Ovary (tissue), 9 donors: ENCODE measurements around the gene CELF2. TPM values are rescaled to one million over a fixed set of nuclear protein-coding genes. Genes with fewer than 3 reads are reported as not detected.

Experiments
- DNase-seq, 5 donors: peaks; one replicate each; pipeline ENCODE4 v3.0.0-alpha.2; 2019 to 2020
- H3K27ac ChIP-seq, 2 donors: fragments of 200-600 bp; one replicate each; pipeline versions ENCODE4 v1.5.1 to v1.8.0; 2019 to 2022
- H3K27me3 ChIP-seq: fragments of 200-600 bp; one replicate; pipeline ENCODE4 v1.8.0; 2022
- H3K36me3 ChIP-seq: fragments of 200-600 bp; sonication (generic); one replicate; pipeline ENCODE4 v1.5.1; 2019
- H3K4me1 ChIP-seq: one replicate; pipeline ENCODE4 v1.8.1; 2013; ENCODE audit warnings: mild to moderate bottlenecking, moderate library complexity; ENCODE audit not compliant: insufficient read depth
- H3K4me3 ChIP-seq: fragments of 200-600 bp; sonication (generic); one replicate; pipeline ENCODE4 v1.5.1; 2017
- H3K9me3 ChIP-seq, 2 donors: fragments of 200-600 bp in 1 of 2; sonication (generic) in 1 of 2; one replicate each; pipeline versions ENCODE4 v1.5.1 to v1.8.1; 2013 to 2019; ENCODE audit warnings: mild to moderate bottlenecking in 1 of 2, moderate library complexity in 1 of 2
- CTCF ChIP-seq, 3 donors: fragments of 450-650 bp in 2 of 3; fragments of 200-600 bp in 1 of 3; IDR thresholded peaks; one replicate each; pipeline versions ENCODE4 v1.5.1 to v1.8.0; 2016 to 2022; ENCODE audit warnings: antibody characterized with exemption in 3 of 3, mild to moderate bottlenecking in 1 of 3
- EP300 ChIP-seq: sonication (generic); formaldehyde crosslinking; IDR thresholded peaks from one replicate; pipeline ENCODE4 v1.6.1; 2017; ENCODE audit warnings: antibody characterized with exemption
- POLR2A ChIP-seq: fragments of 450-650 bp; IDR thresholded peaks from one replicate; pipeline ENCODE4 v1.6.1; 2017; ENCODE audit warnings: antibody characterized with exemption, mild to moderate bottlenecking, moderate library complexity
- WGBS, 3 donors: extraction: QIAGEN DNeasy Blood & Tissue Kit in 1 of 3; methylation state at CpG; one replicate each; pipeline versions ENCODE4 v1.1.5 to v1.1.7; 2013 to 2017; 5-methylcytosine and 5-hydroxymethylcytosine counted together
- intact Hi-C, 4 donors: fragments of 100-400 bp; cut with DNase I; formaldehyde crosslinking; loops; one replicate each; pipeline versions ENCODE4 v1.11.0 to v1.15.1; 2022 to 2023
- polyA plus RNA-seq, 2 donors: library from polyadenylated mRNA; stranded (reverse); fragments of 200-250 nt in 1 of 2; fragments of 350-450 nt in 1 of 2; fragmentation: Illumina TruSeq in 1 of 2; extraction: RNeasy Lipid Tissue Mini Kit (QIAGEN cat#74804) in 1 of 2; gene quantifications; one replicate each; pipeline ENCODE4 v1.2.3, GENCODE V29; 2013 to 2014
- total RNA-seq, 7 donors: library from RNA; depleted of rRNA in 2 of 7; stranded (reverse); fragments of >200 nt in 2 of 7; fragmentation: NEBNext Ultra II Directional in 3 of 7; extraction: Animal tissue kit (Norgen Biotek cat#: 25700) in 3 of 7; gene quantifications; one replicate each; pipeline versions ENCODE4 v1.1.0 to v1.2.4, GENCODE V29; 2016 to 2023
- donor health status: DM: no; HTN: no; CAD: no; lungs with moderate emphysema.
- donor health status: DM: no; HTN: no; CAD: no.
- donor health status: Bipolar disorder and iron deficiency.
- donor health status: DM: yes; HTN: yes; CAD: no.
- donor health status: DM: no; HTN: no; CAD: no.
- donor health status: DM: yes; HTN: yes; CAD: no.

The CELF2 gene
- total and polyA plus RNA-seq, 9 donors, result 38.8 to 107 (median 69.0) TPM

GRCh38 chr10:11146402-11147171 lies 128.9 kb downstream of the CELF2 start:
- Histone ChIP-seq H3K36me3 (no peaks in the 10 kb centered on the region), H3K27me3 (no peaks in the 10 kb centered on the region), H3K9me3 (no peaks in the 10 kb centered on the region), H3K4me1 (peaks cover 19% of the 10 kb centered on the region), H3K27ac (no peak overlapping the region), H3K4me3 (no peak overlapping the region)
- intact Hi-C loops, result loop anchor here in 1 of 4 donors (10.0 kb wide), 1 partner anchor 1792 kb away; no protein-coding TSS in a partner anchor
- TF ChIP-seq EP300, result no peak
- no peak for TF ChIP-seq POLR2A
- TF ChIP-seq CTCF (IDR thresholded peaks at IDR 0.05), result no peak
- DNase-seq, result no peak
- 77 to 84% (median 82%) methylated on average over 6 of the region's 6 CpGs for WGBS, 3 donors

GRCh38 chr10:11147722-11148121 lies 130.1 kb downstream of the CELF2 start:
- intact Hi-C loops, result loop anchor here in 1 of 4 donors (10.0 kb wide), 1 partner anchor 1793 kb away; no protein-coding TSS in a partner anchor
- Histone ChIP-seq H3K27ac (no peak overlapping the region), H3K27me3 (no peaks in the 10 kb centered on the region), H3K4me1 (peaks cover 24% of the 10 kb centered on the region), H3K9me3 (no peaks in the 10 kb centered on the region), H3K4me3 (no peak overlapping the region), H3K36me3 (no peaks in the 10 kb centered on the region)
- TF ChIP-seq POLR2A (no peak), CTCF (IDR thresholded peaks at IDR 0.05) (no peak), EP300 (no peak)
- WGBS, 3 donors, result 83 to 85% (median 85%) methylated on average over 9 of the region's 9 CpGs
- no peak for DNase-seq

GRCh38 chr10:11148142-11149028 lies 130.7 kb downstream of the CELF2 start:
- Histone ChIP-seq H3K9me3 (no peaks in the 10 kb centered on the region), H3K27ac (no peak overlapping the region), H3K4me1 (peaks cover 24% of the 10 kb centered on the region), H3K4me3 (no peak overlapping the region), H3K36me3 (no peaks in the 10 kb centered on the region), H3K27me3 (no peaks in the 10 kb centered on the region)
- WGBS, 3 donors, result 81 to 85% (median 83%) methylated on average over 10 of the region's 10 CpGs
- intact Hi-C loops, result loop anchor here in 1 of 4 donors (10.0 kb wide), 1 partner anchor 1794 kb away; no protein-coding TSS in a partner anchor
- no peak for TF ChIP-seq POLR2A
- no peak for TF ChIP-seq CTCF (IDR thresholded peaks at IDR 0.05)
- TF ChIP-seq EP300, result no peak
- no peak for DNase-seq

DNA sequence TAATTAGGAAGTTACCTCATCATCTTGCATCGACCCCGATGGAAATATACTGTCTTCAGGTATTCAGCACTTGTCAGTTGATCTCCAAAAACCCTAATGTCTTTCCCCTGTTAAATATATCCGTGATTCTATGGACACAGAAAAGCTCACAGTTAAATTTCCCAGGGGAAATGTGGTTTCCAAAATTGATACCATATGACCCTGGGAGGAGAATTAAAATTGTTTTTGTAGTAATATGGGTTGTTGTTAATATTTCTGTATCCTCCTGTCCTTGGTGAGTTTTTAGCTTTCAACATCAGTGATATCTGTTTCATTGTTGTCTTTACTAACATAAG lies 132.1 kb downstream of the CELF2 start:
- WGBS, 3 donors, result 5 to 35% (median 17%) methylated on average over 3 of the region's 3 CpGs

More for the DNA sequence above, 132.1 kb downstream of the CELF2 start:
- intact Hi-C loops, result loop anchor here in 1 of 4 donors (10.0 kb wide), 1 partner anchor 1795 kb away; no protein-coding TSS in a partner anchor
- H3K27ac ChIP-seq, result peak overlapping the region in 1 of 2 donors; percentile 42
- TF ChIP-seq CTCF (IDR thresholded peaks at IDR 0.05), result no peak
- no peak for TF ChIP-seq POLR2A
- TF ChIP-seq EP300, result no peak
- DNase-seq, result no peak
- H3K36me3 ChIP-seq, result no peaks in the 10 kb centered on the region
- no peak overlapping the region for H3K4me3 ChIP-seq
- no peaks in the 10 kb centered on the region for H3K9me3 ChIP-seq
- H3K4me1 ChIP-seq, result peaks cover 23% of the 10 kb centered on the region
- no peaks in the 10 kb centered on the region for H3K27me3 ChIP-seq
